Endodermal cell (in vitro differentiated cells): ENCODE results near the gene TESK1. TPM values are rescaled to one million over a fixed set of nuclear protein-coding genes. Genes with fewer than 3 reads are reported as not detected.

Experiments used
- DNase-seq: peaks from one replicate; pipeline ENCODE4 v3.0.0-alpha.2; 2017
- H3K27ac ChIP-seq: 2 replicates; pipeline ENCODE4 v1.5.1; 2013; ENCODE audit warnings: mild to moderate bottlenecking, low read depth, low read length, moderate library complexity
- H3K27me3 ChIP-seq: 2 replicates; pipeline ENCODE4 v1.6.1; 2013; ENCODE audit warnings: mild to moderate bottlenecking, low read length, moderate library complexity; ENCODE audit not compliant: insufficient read depth, control insufficient read depth, poor library complexity, severe bottlenecking
- H3K36me3 ChIP-seq: 2 replicates; pipeline ENCODE4 v1.7.0; 2013; ENCODE audit warnings: mild to moderate bottlenecking, low read length, moderate library complexity; ENCODE audit not compliant: control insufficient read depth, insufficient read depth
- H3K4me1 ChIP-seq: one replicate; pipeline ENCODE4 v1.7.0; 2013; ENCODE audit warnings: low read length; ENCODE audit not compliant: control insufficient read depth, insufficient read depth
- H3K4me3 ChIP-seq: 2 replicates; pipeline ENCODE4 v1.5.1; 2013; ENCODE audit warnings: mild to moderate bottlenecking, low read length, moderate library complexity
- H3K9ac ChIP-seq: 2 replicates; pipeline ENCODE4 v1.6.1; 2013; ENCODE audit warnings: mild to moderate bottlenecking, low read length, moderate library complexity; ENCODE audit not compliant: poor library complexity, severe bottlenecking; ENCODE audit errors: extremely low read depth
- H3K9me3 ChIP-seq: 2 replicates; pipeline ENCODE4 v1.6.1; 2013; ENCODE audit warnings: mild to moderate bottlenecking, low read length, moderate library complexity; ENCODE audit not compliant: control insufficient read depth
- H3K27ac Mint-ChIP-seq: 2 replicates; pipeline ENCODE4 v1.8.0; 2020; ENCODE audit warnings: mixed read lengths
- H3K27me3 Mint-ChIP-seq: 2 replicates; pipeline ENCODE4 v1.8.0; 2021; ENCODE audit warnings: mild to moderate bottlenecking, mixed read lengths; ENCODE audit not compliant: insufficient read depth
- H3K36me3 Mint-ChIP-seq: 2 replicates; pipeline ENCODE4 v1.8.0; 2020; ENCODE audit warnings: low read depth, mixed read lengths
- H3K4me1 Mint-ChIP-seq: 2 replicates; pipeline ENCODE4 v1.8.0; 2020; ENCODE audit warnings: mixed read lengths
- H3K4me3 Mint-ChIP-seq: 2 replicates; pipeline ENCODE4 v1.8.0; 2020; ENCODE audit warnings: mild to moderate bottlenecking, moderate library complexity, mixed read lengths
- H3K9me3 Mint-ChIP-seq: 2 replicates; pipeline ENCODE4 v1.8.0; 2020; ENCODE audit warnings: mild to moderate bottlenecking, mixed read lengths
- CTCF ChIP-seq: fragments of 200-600 bp; sonication (generic); conservative IDR thresholded peaks from 2 replicates; pipeline ENCODE4 v1.5.0; 2021; ENCODE audit warnings: antibody characterized with exemption, mild to moderate bottlenecking
- WGBS, 2 experiments: methylation state at CpG; one replicate each; pipeline versions ENCODE4 v1.1.5 to v1.1.7; 2013; ENCODE audit warnings: missing lambda C conversion rate in 2 of 2, mixed read lengths in 1 of 2; ENCODE audit not compliant: insufficient coverage in 1 of 2, insufficient read length in 1 of 2; 5-methylcytosine and 5-hydroxymethylcytosine counted together
- total RNA-seq, 2 donors: library from RNA; stranded (reverse); fragmentation: NEBNext Ultra II Directional in 1 of 2; extraction: Animal tissue kit (Norgen Biotek cat#: 25700) in 1 of 2; gene quantifications; 2 replicates in 1 of 2; 3 replicates in 1 of 2; pipeline ENCODE4 v1.2.1, GENCODE V29; 2021

Gene TESK1
- total RNA-seq, 2 donors from 2014 or later: 30.7 to 35.2 TPM

GRCh38 chr9:35657546-35658136, 52.6 kb downstream of the TESK1 start, which contains the start of gene RMRP:
TSS of gene RMRP (minus strand) at chr9:35658019.
- H3K9me3 Mint-ChIP-seq: no peaks in the 10 kb centered on the region
- Histone ChIP-seq H3K27ac (peak within 1 kb of the TSS; percentile 98), H3K27me3 (no peaks in the 10 kb centered on the region), H3K9ac (peak within 1 kb of the TSS; percentile 95), H3K4me3 (peak within 1 kb of the TSS; percentile 83), H3K9me3 (no peaks in the 10 kb centered on the region), H3K36me3 (peaks cover 20% of the 10 kb centered on the region), H3K4me1 (no peaks in the 10 kb centered on the region)
- TF ChIP-seq CTCF: peak; percentile 56
- WGBS, 2 experiments: 0 to 2% methylated on average over 20 to 42 of the region's 42 CpGs
- H3K4me1 Mint-ChIP-seq: peaks cover 9% of the 10 kb centered on the region
- peaks cover 23% of the 10 kb centered on the region for H3K36me3 Mint-ChIP-seq
- DNase-seq: peak; percentile 97
- peak within 1 kb of the TSS; percentile 99 for H3K27ac Mint-ChIP-seq
- H3K4me3 Mint-ChIP-seq: peak within 1 kb of the TSS; percentile 76
- peaks cover 12% of the 10 kb centered on the region for H3K27me3 Mint-ChIP-seq

GRCh38 chr9:35658137-35658967, 53.3 kb downstream of the TESK1 start, which contains the start of gene CCDC107:
TSS of gene CCDC107 (plus strand) at chr9:35658292. CDS start at chr9:35658380, 88 bp downstream.
- no peaks in the 10 kb centered on the region for H3K9me3 ChIP-seq
- Mint-ChIP-seq H3K27me3 (peaks cover 12% of the 10 kb centered on the region), H3K4me1 (peaks cover 10% of the 10 kb centered on the region), H3K9me3 (no peaks in the 10 kb centered on the region), H3K4me3 (peak within 1 kb of the TSS; percentile 76), H3K27ac (peak within 1 kb of the TSS; percentile 99), H3K36me3 (peaks cover 27% of the 10 kb centered on the region)
- TF ChIP-seq CTCF: peak; percentile 95
- DNase-seq: peak; percentile 94
- 2 to 6% methylated on average over 18 to 67 of the region's 67 CpGs for WGBS, 2 experiments
- peak within 1 kb of the TSS; percentile 95 for H3K9ac ChIP-seq
- H3K36me3 ChIP-seq: peaks cover 26% of the 10 kb centered on the region
- no peaks in the 10 kb centered on the region for H3K4me1 ChIP-seq
- peak within 1 kb of the TSS; percentile 98 for H3K27ac ChIP-seq
- H3K27me3 ChIP-seq: no peaks in the 10 kb centered on the region
- peak within 1 kb of the TSS; percentile 83 for H3K4me3 ChIP-seq

- TF ChIP-seq CTCF: no peak
- peak overlapping the region; percentile 76 for H3K4me3 Mint-ChIP-seq
- 6% methylated on average over 2 of the region's 2 CpGs; no CpG with 5 or more reads in 1 of the 2 experiments for WGBS, 2 experiments
Observed at GRCh38 chr9:35658968-35659220, 53.8 kb downstream of the TESK1 start.

More at GRCh38 chr9:35658968-35659220, 53.8 kb downstream of the TESK1 start:
- H3K36me3 ChIP-seq: peaks cover 26% of the 10 kb centered on the region
- H3K9me3 ChIP-seq: no peaks in the 10 kb centered on the region
- H3K27me3 Mint-ChIP-seq: peaks cover 12% of the 10 kb centered on the region
- H3K27ac Mint-ChIP-seq: peak overlapping the region; percentile 88
- no peaks in the 10 kb centered on the region for H3K4me1 ChIP-seq
- H3K9me3 Mint-ChIP-seq: no peaks in the 10 kb centered on the region
- H3K36me3 Mint-ChIP-seq: peaks cover 27% of the 10 kb centered on the region
- peaks cover 13% of the 10 kb centered on the region for H3K4me1 Mint-ChIP-seq
- H3K9ac ChIP-seq: peak overlapping the region; percentile 95
- H3K4me3 ChIP-seq: peak overlapping the region; percentile 83
- DNase-seq: no peak
- H3K27ac ChIP-seq: no peak overlapping the region
- no peaks in the 10 kb centered on the region for H3K27me3 ChIP-seq
